ENCODE measurements around the gene SLC12A9.

- no peak for TF ChIP-seq CTCF (IDR thresholded peaks at IDR 0.05)
- no peak for TF ChIP-seq POLR2A (IDR thresholded peaks at IDR 0.05)
- TF ChIP-seq EP300 (IDR thresholded peaks at IDR 0.05) = no peak
- TF ChIP-seq POLR2AphosphoS5 (IDR thresholded peaks at IDR 0.05) = peak; percentile 30
Observed at GRCh38 chr7:100829150-100829716, 23.3 kb upstream of the SLC12A9 start.
